ENCODE measurements around the gene PRLH.

The PRLH gene

DNA sequence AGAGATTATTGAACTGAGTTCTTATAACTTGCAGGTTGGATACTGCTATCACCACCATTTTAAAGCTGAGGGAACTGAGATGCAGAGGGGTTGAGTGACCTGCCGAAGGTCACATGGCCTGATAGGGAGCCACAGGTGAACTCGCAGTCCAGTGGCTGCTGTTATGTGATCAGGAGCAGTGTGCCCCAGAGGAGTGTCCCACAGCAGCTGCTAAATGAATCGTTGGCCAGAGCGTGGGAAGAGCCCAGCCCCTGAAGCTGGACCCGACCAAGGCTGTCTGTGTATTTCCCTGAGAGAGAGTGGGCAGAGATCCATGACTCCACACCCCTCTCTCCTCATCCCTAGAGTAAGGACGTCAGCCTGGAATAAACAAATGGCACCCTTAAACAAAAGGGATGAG lies 26.7 kb upstream of the PRLH start:
- DNase-seq (ENCODE audit: low read depth, low spot score) = no peak

DNA sequence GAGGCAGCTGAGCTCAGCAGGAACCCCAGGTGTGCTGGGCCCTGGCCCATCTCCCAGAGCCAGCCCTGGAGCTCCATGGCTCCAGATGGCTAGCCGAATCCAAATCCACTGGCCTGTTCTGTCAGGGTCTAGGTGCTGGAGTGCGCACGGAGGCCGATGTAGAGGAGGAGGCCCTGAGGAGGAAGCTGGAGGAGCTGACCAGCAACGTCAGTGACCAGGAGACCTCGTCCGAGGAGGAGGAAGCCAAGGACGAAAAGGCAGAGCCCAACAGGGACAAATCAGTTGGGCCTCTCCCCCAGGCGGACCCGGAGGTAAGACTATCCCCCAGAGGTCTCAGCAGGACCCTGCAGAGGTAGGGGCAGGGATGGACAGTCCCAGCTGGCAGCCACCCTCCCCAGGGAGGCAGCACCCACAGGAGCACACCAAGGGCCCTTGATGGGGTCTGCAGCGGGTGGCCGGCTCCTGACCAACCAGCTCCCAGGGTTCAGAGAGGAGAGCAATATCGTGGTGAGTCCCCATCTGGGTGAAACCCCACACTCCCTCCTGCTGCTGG lies 26.1 kb upstream of the PRLH start:
- no peak for DNase-seq (ENCODE audit: low read depth, low spot score)

DNA sequence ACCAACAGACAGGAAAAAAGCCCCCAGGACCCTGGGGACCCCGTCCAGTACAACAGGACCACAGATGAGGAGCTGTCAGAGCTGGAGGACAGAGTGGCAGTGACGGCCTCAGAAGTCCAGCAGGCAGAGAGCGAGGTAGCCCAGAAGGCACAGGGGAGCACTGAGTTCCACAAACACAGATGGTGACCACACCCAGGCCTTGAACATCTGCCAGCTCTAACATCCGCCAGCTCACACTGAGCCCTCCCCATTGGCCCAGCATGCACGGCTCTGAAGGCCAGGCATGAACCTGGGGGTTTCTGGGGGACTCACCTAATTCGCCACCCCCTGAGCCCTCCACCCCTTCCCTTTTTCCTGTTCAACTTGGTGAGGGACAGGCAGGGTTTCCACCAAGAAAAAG lies 25.6 kb upstream of the PRLH start:
- no peak for DNase-seq (ENCODE audit: low read depth, low spot score)

DNA sequence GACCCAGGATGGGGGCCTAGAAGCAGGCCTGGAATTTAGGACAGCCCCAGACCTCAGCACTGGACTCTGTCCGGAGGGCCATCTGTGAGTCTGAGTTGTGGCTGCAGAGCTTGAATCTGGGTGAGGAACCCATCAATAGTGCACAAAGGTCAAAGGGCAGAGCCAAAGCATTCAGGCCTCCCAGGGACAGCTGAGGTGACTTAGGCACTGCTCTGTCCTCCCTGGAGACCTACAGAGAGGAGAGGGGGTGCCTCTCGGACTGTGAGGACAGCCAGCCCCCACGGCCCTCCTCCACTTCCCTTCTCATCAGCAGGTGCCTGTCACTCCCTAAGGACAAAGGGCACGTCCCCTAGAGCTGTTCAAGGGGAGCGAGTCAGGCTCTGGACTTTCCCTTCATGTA lies 25.1 kb upstream of the PRLH start:
- no peak for DNase-seq (ENCODE audit: low read depth, low spot score)

DNA sequence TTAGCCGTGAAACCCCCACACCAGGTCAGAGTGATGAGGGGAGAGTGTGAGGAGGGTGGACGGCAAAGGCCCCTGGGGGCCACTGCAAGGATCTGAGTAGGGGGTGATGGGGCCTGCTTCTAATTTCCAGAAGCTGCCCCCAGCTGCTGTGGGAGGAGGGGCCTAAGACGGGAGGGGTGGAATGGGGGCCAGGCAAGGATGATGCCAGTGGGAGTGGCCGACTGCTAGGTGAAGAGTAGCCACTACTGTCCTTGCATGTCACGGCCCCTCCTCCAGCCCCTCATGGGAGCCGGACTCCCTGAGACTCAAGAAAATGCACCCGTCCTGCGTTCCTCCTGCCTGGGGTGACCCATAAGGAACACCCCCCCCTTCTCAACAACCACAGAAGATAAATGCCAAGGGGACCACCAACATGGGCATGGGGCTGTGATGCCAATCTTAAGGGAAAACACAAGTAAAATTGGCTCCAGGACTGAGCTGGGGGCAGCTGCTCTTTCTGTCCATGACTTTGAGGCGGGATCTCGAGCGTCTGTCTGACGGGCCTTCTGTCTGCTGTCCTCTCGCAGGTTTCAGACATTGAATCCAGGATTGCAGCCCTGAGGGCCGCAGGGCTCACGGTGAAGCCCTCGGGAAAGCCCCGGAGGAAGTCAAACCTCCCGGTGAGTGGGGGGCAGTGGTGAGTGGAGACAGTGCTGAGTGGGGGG lies 24.2 kb upstream of the PRLH start:
- no peak for DNase-seq (ENCODE audit: low read depth, low spot score)

DNA sequence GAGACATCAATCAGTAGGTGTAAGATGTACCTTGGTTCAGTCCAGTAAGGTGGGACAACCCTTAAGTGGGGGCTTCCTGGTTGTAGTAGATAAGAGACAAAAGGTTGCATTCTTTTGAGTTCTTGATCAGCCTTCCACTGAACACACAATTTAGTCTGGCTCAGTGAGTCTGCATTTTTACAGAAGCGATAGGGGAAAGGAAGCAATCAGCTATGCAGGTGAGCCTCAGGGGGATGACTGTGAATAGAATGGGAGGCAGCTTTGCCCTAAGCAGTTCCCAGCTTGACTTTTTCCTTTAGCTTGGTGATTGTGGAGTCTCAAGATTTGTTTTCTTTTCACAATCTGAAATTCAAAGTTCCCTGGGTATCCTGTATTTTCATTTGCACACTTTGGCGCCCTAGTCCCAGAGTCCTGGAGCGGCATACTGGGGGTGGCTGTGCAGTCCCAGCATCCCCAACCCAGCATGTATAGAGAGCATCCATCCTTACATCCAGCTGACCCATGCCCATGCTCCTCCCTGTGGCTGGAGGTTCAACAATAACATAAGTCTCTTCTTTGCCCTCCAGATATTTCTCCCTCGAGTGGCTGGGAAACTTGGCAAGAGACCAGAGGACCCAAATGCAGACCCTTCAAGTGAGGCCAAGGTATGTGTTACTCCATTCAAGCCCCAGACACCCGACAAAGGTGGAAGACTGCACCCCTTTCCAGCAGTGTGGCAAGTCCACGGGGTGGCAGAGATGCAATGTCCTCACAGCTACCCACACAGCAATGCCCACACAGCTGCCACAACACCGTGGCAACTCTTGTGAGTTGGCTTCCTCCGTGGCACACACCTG lies 20.1 kb upstream of the PRLH start:
- DNase-seq (ENCODE audit: low read depth, low spot score) = no peak

DNA sequence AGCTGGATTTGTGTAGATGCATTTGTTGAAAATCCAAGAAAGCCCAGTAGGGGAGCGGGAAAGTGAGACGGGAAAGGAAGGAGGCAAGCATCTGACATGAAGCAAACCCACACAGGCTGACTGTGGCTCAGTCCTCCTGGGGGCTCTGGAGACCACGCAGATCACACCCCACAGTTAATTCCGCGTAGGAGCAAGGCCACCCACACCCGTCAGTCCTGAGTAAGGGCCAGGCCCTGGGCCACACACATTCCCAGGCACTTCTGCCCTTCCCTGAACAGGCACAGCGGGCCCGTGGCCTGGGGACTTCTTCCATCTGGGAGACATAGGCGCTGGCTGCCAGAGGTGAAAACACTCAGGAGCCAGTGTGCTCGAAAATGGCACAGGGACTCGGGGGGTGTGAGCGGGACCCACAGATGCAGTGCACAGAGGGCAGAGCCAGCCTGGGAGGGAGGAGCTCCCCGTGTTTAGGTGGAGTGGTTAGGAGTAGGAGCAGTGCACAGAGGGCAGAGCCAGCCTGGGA lies 19.4 kb upstream of the PRLH start:
- DNase-seq (ENCODE audit: low read depth, low spot score) = no peak

DNA sequence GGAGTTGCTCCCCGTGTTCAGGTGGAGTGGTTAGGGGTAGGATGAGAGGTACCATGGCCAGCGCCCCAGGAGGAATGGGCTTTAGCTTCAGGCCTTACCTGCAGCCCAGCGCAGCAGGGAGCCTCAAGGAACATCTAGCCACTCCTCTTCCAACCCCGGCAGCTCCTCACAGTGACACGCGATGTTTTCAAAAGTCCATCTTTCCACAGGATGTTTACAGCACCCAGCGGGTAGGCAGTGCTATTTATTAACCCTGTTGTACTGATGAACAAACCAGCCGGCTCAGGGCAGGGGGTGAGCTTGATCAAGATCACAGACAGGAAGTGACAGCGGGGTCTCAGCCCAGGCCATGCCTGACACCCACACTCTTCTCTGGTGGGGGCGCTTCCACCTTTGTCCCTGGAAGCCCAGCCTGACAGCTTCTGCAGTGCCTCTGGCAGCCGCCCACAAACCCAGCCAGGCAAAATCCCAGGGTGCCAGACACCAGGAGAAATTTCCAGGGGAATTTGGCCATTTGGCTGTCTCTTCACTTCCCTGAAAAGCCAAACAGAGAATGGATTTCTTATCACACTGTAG lies 18.4 kb upstream of the PRLH start:
- DNase-seq (ENCODE audit: low read depth, low spot score) = no peak

DNA sequence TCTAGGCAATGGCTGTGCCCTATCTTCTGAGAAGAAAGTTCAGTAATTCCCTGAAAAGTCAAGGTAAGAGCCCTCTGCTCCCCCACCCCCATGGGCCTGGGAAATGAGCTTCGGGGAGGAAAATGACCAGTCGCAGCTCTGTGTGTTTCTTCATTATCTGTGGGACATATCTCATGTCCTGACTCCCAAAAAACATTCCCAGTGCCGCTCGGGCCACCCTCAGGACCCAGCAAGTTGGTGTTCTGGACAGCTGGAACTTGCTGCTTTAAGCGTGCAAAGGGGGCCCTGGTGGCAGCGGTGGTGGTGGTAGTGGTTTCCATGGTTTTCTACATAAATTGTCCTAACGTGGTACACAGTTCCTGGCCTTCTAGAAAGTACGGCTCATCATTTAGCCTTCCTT lies 17.2 kb upstream of the PRLH start:
- DNase-seq (ENCODE audit: low read depth, low spot score) = no peak

DNA sequence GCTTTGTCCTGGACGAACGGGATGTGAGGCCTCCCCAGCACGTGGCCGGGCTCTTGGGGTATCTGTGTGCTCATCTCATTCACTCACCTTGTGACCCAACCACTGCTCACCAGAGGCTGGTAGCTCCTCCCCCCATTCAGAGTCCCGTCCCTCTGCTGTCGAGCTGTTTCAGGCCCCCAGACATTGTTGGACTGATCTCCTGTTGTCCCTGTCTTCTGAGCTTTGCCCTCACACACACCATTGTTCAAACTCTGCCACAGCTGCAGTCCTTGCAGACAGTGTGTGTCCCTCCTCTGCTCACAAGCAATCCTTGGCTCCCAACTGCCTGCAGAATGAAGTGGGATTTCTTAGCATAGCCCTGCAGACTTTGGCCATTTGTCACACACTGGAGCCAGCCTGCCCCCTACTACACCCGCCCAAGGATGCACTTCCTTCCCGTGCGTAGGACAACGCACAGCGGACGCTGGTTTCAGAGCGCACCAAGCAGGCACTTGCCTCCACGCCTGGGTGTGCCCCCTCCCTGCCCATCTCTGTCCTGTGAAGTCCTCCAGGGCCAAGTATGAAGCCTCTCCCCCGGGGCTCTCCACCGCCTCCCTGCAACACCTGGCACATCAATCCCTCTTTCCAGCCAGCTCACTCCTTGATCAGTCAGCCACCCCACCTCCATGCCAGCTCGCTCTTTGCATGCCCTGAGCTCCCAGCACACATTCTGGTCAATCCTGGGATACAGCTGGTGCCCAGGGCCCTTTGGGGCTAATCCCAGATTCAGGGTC lies 16.5 kb upstream of the PRLH start:
- DNase-seq (ENCODE audit: low read depth, low spot score) = no peak

DNA sequence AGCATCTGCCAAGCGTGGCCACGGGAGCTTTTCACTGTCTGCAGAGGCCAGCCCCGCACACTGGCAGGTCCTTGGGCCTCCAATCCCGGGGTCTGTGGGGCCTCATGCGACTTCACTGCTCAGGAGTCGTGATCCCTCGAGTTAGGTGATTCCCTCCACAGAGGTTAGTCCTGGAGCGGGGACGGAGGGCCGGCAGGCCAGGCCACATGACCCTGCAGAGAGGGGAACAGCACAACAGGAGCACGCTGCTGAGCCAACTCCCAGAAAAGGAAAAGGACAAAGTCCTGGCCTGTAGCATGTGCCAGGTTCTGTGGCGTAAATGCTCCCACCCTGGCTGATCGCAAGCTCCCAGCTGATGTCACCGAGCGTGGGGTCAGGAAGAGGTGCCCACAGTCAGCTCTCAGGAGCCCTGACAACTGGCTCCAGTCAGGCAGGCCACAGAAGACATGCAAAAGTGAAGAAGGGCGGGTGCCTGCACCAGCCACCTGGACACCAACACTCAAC lies 15.3 kb upstream of the PRLH start:
- DNase-seq (ENCODE audit: low read depth, low spot score) = no peak

DNA sequence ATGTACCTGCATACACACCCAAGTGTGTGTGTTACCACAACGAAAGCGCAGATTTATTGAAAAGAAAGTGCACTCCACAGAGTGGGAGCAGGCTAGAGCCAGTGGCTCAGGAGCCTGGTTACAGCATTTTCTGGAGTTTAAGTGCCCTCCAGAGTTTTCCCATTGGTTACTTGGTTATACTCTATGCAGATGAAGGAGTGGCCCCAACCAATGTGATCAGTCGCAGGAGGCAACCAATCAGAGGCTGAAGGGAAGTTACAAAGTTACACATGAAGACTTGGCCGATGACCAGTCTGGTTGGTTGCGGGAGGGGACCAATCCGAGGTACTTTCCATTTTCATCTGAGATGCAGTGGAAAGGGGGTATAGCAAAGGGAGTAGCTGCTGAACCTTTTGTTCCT lies 13.5 kb upstream of the PRLH start:
- no peak for DNase-seq (ENCODE audit: low read depth, low spot score)

DNA sequence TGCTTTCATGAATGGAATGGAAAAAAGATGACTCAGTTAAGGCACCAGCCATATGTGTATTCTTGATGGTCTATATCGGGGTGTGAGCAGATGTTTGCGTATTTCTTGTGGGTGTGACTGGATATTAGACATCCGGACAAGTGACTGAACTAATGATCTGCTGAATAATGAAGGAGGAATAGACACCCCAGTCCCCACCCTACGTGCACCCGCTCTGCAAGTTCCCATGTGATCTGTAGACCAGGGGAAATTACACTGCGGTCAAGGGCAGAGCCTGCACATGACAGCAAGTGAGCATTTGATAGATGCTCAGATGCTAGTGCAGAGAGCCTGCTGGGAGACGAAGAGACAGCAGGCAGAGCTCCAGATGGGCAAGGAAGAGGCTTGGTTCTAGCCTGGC lies 12.4 kb upstream of the PRLH start:
- DNase-seq (ENCODE audit: low read depth, low spot score) = no peak

DNA sequence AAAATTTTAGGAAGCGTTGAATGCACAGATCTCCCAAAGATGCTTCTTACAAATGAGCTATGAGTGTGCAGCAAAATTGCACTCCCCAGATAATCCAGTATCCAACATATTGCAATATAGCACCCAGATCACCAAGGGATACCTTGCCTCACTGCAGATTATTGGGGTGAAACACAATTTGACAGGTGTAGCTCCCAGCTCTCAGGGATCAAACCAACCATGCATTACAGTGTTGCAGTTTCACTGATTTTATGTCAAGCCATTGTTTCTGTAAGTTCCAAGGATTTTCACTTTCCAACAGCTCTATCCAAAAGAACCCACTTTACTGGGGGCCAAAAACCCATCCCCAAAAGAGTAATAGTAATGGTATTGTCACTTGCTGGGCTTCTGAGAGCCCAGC lies 10.8 kb upstream of the PRLH start:
- no peak for DNase-seq (ENCODE audit: low read depth, low spot score)

DNA sequence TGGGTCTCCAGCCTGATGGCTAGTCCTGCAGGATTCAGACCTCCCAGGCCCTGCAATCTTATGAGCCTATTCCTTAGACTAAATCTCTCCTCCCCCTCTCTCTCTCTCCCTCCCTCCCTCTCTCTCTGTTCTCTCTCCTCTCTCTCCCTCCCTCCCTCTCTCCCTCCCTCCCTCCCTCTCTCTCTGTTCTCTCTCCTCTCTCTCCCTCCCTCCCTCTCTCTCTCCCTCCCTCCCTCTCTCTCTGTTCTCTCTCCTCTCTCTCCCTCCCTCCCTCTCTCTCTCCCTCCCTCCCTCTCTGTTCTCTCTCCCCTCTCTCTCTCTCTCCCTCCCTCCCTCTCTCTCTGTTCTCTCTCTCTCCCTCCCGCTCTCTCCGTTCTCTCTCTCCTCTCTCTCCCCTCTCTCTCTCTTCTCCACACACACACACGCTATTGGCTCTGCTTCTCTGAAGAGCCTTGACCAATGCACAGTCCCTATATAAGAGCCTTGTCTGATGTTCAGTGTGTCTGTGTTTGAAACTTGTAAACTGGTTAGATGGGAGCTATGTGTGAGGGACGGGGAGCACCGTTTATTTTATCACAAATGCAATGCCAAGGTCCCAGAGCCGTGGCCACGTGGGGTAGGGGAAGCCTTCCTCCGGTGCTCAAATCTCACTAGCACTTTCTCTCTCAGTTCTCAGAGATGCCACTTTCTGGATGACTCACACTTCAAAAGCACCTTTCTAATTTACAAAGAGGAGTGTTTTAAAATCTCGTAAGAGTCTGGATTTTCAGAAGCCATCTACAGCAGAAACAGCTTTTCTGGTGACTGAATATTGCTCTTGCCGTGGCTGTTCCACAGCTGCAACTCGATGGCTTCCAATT lies 9.4 kb upstream of the PRLH start:
- no peak for DNase-seq (ENCODE audit: low read depth, low spot score)

DNA sequence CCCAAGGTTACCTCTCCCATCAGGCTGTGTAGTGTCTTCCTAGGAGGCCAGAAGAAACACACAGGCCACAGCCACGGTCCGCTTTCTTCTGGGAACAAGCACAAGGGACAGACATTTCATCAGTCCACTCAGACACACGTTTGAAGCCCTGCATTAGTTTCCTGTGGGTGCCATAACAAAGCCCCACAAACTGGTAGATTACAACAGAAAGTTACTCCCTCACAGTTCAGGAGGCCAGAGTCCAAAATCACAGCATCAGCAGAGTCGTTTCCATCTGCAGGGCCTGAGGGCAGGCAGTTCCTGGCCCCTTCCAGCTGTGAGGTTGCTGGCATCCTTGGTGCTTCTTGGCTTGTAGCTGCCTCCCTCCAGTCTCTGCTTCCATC lies 8.8 kb upstream of the PRLH start:
- DNase-seq (ENCODE audit: low read depth, low spot score) = no peak

DNA sequence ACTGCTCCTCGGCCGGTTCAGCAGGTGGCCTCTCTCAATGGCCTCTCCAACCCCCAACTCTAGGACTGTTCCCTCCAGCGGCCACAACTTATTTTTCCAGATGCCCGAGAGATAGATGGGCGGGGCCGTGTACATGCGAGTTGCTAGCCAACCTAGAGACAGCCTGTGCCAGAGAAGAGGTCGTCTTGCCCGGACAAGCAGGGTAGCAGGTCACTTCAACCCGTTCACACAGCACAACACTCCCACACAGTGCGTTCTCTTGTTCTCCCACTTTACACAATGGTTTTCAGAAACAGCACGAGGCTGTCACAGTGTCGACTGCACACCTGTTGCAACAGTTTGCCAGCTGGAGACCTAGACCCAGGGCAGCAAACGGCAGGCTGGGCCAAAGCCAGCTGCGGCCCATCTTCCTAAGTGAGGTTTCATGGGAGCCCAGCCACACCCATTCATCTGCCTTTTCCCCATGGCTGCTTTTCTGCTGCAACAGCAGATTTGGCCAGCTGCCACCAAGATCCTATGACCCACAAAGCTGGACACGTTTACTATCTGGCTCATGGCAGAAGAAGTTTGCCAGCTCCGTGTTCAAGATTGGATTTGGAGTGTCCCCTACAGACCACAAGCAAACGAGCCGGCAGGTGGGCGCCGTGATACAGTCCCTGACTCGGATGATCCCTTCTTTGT lies 7.3 kb upstream of the PRLH start:
- DNase-seq (ENCODE audit: low read depth, low spot score) = no peak

DNA sequence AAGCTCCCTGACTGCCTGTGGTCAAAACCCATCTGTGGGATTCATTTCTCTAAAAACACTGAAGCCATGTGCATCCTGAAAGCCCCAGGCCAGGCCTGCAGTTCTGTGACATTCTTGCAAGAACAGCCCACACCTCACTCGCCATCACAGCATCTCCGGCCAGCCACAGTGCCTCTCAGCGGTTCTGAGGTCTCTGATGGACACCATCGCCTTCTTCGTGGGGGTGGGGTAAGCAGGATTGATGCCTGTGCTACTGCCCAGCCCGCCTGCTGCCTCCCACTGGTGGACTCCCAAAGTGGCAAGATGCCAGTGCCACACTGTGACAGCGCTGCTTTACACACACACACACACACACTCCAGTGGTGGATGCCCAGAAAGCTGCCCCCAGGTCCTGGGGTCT lies 5.2 kb upstream of the PRLH start:
- DNase-seq (ENCODE audit: low read depth, low spot score) = no peak

DNA sequence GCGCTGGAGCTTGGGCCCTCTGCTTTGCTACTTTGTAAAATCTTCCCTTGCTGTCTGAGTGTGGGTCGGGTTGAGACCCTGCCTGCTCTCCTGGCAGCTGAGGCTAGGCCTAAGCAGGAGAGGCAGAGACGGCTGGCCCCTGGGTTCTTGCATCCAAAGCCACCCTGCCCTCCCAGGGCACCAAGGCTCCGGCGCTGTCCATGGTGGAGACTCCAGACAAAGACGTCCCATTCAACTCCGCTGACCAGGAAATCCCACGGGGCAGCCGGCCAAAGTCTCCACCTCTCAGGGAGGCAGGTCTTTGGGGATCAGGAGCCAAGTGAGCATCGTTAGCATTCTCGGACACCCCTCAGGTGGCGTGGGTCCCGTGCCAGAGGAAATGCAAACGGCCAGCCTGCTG lies 2.6 kb upstream of the PRLH start:
- no peak for DNase-seq (ENCODE audit: low read depth, low spot score)

DNA sequence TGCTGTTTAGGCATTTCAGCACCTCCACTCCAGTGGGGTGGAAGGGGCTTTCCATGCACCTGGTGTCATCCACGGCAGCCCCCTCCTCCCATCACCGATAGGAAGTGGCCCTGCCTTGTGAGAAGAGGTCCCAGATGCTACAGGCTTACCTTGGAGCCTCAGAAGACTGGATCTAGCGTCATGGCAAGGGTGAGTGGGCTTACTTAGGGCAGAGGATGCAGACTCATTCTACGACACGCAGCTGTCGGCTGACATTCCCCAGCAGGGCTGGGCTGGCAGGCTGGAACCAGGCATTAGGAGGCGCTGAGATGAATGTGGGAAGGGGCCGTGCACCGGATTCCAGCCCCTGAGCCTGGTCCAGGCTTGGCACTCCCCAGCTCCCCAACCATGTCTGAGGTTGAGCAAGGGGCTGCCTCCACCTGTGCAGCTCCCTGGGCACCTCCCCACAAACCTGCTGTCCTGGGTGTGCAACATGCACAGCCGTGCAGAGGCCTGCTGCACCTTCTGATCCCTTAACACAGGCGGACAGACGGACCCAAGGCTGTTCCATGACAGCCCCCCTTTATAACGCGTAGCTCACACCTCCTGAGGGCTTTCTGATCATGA lies 1.7 kb upstream of the PRLH start:
- no peak for DNase-seq (ENCODE audit: low read depth, low spot score)
